Stimulated activated memory B cell treated with anti-CD40 and anti-IgM and Interleukin-4, amounts not matched to agents 10 μg/mL and 1 μg/mL and 100 μg/mL, for 72 hours (primary cell): ENCODE data around the gene FAM156A.
"Not testable (repeated sequence)": the region's sequence is repeated elsewhere in the genome, so short reads cannot be mapped to it uniquely, and the experiment has no call there.

ENCODE experiments used
- ATAC-seq: fragments of 150-1000 bp; cut with Tn5 transposase; 2 replicates; pipeline ENCODE4 v1.10.0; 2021
- H3K27ac Mint-ChIP-seq: one replicate; pipeline ENCODE4 v1.8.0; 2022; ENCODE audit warnings: mild to moderate bottlenecking, mixed read lengths
- H3K27me3 Mint-ChIP-seq: one replicate; pipeline ENCODE4 v1.8.0; 2022; ENCODE audit warnings: mixed read lengths
- H3K36me3 Mint-ChIP-seq: one replicate; pipeline ENCODE4 v1.8.0; 2022; ENCODE audit warnings: mixed read lengths
- H3K4me1 Mint-ChIP-seq: one replicate; pipeline ENCODE4 v1.8.0; 2022; ENCODE audit warnings: mixed read lengths
- H3K4me3 Mint-ChIP-seq: one replicate; pipeline ENCODE4 v1.8.0; 2022; ENCODE audit warnings: mild to moderate bottlenecking, moderate library complexity, mixed read lengths
- H3K9me3 Mint-ChIP-seq: one replicate; pipeline ENCODE4 v1.8.0; 2022; ENCODE audit warnings: mixed read lengths

FAM156A gene, protein sequence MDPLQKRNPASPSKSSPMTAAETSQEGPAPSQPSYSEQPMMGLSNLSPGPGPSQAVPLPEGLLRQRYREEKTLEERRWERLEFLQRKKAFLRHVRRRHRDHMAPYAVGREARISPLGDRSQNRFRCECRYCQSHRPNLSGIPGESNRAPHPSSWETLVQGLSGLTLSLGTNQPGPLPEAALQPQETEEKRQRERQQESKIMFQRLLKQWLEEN

GRCh38 chrX:52958113-52958959 is at the start of gene FAM156A:
Gene FAM156A (minus strand): TSS chrX:52958518. CDS start chrX:52948588, 9,930 bp downstream.
- H3K9me3 Mint-ChIP-seq, H3K27me3 Mint-ChIP-seq, H3K4me3 Mint-ChIP-seq, H3K27ac Mint-ChIP-seq, H3K36me3 Mint-ChIP-seq, H3K4me1 Mint-ChIP-seq: not testable (repeated sequence)
- peak; percentile 95 for ATAC-seq

DNA sequence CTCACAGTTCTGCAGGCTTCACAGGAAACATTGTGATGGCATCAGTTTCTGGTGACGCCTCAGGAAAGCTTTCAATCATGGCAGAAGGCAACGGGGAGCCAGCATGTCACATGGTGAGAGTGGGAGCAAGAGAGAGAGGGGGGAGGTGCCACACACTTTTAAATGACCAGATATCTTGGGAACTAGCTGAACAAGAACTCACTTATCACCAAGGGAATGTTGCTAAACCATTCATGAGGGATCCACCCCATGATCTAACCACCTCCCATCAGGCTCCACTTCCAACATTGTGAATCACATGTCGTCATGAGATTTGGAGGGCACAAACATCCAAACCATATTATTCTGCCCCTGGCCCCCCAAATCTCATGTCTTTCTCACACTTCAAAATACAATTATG is 47.0 kb upstream of the FAM156A start:
- Mint-ChIP-seq H3K36me3 (no peaks in the 10 kb centered on the region), H3K27ac (no peak overlapping the region), H3K4me1 (peaks cover 10% of the 10 kb centered on the region), H3K27me3 (peaks cover 9% of the 10 kb centered on the region), H3K9me3 (peaks cover 4% of the 10 kb centered on the region), H3K4me3 (no peak overlapping the region)
- no peak for ATAC-seq

- Mint-ChIP-seq H3K4me1 (peaks cover 10% of the 10 kb centered on the region), H3K36me3 (no peaks in the 10 kb centered on the region), H3K27me3 (peaks cover 9% of the 10 kb centered on the region), H3K4me3 (no peak overlapping the region), H3K9me3 (peaks cover 4% of the 10 kb centered on the region), H3K27ac (no peak overlapping the region)
- no peak for ATAC-seq
These were observed 46.5 kb upstream of the FAM156A start for GRCh38 chrX:53004811-53005210.

- ATAC-seq: no peak
- Mint-ChIP-seq H3K4me1 (peaks cover 10% of the 10 kb centered on the region), H3K36me3 (no peaks in the 10 kb centered on the region), H3K4me3 (no peak overlapping the region), H3K27ac (no peak overlapping the region), H3K27me3 (peaks cover 9% of the 10 kb centered on the region), H3K9me3 (peaks cover 4% of the 10 kb centered on the region)
These were observed 45.7 kb upstream of the FAM156A start for GRCh38 chrX:53004038-53004437.

DNA sequence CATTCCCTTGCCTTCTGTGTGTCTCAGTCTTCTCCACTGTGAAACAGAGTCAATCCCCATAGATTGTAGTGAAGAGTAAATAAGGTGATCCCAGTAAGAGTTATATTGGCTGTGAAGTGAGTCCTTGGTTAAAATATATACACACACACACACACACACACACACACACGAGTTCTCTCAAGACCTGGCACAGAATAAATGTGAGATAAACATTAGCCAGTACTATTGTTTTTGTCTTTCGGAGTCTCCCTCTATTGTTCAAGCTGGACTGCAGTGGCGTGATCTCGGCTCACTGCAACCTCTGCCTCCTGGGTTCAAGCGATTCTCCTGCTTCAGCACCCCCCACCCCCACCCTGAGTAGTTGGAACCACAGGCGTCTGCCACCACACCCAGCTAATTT is 44.8 kb upstream of the FAM156A start:
- H3K27ac Mint-ChIP-seq: no peak overlapping the region
- no peaks in the 10 kb centered on the region for H3K9me3 Mint-ChIP-seq
- no peak overlapping the region for H3K4me3 Mint-ChIP-seq
- no peak for ATAC-seq
- no peaks in the 10 kb centered on the region for H3K36me3 Mint-ChIP-seq
- peaks cover 9% of the 10 kb centered on the region for H3K27me3 Mint-ChIP-seq
- peaks cover 10% of the 10 kb centered on the region for H3K4me1 Mint-ChIP-seq

DNA sequence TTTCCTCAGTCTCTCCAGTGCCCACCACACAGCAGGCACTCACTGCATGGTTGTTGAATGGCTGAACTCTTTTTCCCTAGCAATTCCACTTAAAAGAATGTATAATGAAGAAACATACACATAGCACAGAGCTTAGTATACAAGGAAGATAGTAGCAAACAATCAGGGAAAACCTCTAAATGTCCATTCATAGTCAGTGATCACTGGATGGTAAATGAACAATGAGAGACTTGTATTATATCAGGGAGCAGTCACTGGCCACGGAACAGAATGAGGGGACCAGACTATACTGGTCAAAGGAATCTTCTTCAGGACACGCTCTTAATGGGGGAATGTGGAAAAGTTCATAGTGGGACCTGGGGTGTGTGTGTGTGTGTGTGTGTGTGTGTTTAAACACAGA is 43.6 kb upstream of the FAM156A start:
- H3K4me1 Mint-ChIP-seq: peaks cover 10% of the 10 kb centered on the region
- H3K27me3 Mint-ChIP-seq: peaks cover under 1% of the 10 kb centered on the region
- H3K27ac Mint-ChIP-seq: peak overlapping the region; percentile 60
- no peaks in the 10 kb centered on the region for H3K9me3 Mint-ChIP-seq
- no peak for ATAC-seq
- H3K4me3 Mint-ChIP-seq: no peak overlapping the region
- H3K36me3 Mint-ChIP-seq: no peaks in the 10 kb centered on the region

DNA sequence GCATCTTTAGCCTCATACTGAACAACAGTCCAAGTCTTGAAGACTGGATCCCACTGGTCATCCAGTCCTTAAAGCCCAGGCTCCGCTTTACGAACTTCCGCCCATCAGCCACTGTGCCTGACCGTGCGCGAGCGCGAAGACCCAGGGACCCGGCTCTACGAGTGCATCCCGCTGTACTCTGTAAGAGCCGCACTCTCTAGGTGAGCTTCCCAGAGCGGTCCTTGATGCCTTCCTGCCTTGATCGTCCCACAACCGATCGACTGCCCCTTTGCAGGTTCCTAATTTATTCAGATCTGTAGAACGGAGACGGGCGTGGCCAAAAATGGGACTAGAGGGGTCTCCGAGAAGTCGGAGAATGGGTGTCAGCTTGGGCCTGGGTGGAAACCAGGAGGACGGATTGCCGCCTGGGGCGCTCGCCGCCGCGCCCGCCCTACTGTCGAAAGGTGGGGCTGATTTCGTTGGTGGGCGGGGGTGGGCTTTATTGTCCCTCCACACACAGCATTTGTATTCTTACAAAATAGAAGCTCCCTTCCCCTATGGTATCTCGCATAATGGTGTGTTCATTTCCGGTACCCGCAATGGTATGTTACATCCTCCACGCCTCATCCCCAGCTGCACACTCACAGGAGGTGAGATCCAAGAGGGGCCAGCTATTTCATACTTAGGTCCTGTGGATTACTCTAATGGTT is 42.3 kb upstream of the FAM156A start:
- Mint-ChIP-seq H3K4me3 (peak overlapping the region; percentile 72), H3K9me3 (no peaks in the 10 kb centered on the region), H3K36me3 (no peaks in the 10 kb centered on the region), H3K27ac (peak overlapping the region; percentile 60), H3K4me1 (peaks cover 19% of the 10 kb centered on the region), H3K27me3 (no peaks in the 10 kb centered on the region)
- ATAC-seq: peak; percentile 17

DNA sequence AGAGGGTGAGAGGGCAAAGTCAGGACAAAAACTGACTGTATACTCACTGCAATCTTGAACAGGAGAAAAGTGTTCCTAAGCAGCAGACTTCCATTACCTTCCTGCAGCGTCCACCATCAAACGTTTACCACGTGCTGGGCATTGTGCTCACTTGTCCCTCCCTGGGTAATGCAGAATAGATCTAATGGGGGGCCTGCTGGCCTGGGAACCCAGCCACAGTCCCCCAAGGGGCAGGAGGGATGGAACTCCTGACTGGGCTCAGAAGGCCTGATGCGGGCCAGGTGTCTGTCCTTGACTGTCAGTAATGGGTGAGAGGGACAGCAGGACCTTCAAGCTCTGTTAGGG is 37.6 kb upstream of the FAM156A start:
- ATAC-seq: no peak
- Mint-ChIP-seq H3K4me3 (peak overlapping the region; percentile 91), H3K27me3 (no peaks in the 10 kb centered on the region), H3K9me3 (no peaks in the 10 kb centered on the region), H3K4me1 (peaks cover 22% of the 10 kb centered on the region), H3K36me3 (no peaks in the 10 kb centered on the region), H3K27ac (peak overlapping the region; percentile 99)

GRCh38 chrX:52995135-52995986 is 37.0 kb upstream of the FAM156A start:
- H3K4me3 Mint-ChIP-seq: peak overlapping the region; percentile 91
- no peaks in the 10 kb centered on the region for H3K36me3 Mint-ChIP-seq
- H3K27ac Mint-ChIP-seq: peak overlapping the region; percentile 99
- H3K9me3 Mint-ChIP-seq: no peaks in the 10 kb centered on the region
- peaks cover 25% of the 10 kb centered on the region for H3K4me1 Mint-ChIP-seq
- peak; percentile 99 for ATAC-seq
- no peaks in the 10 kb centered on the region for H3K27me3 Mint-ChIP-seq

GRCh38 chrX:52990848-52991247 is 32.5 kb upstream of the FAM156A start:
- no peak overlapping the region for H3K4me3 Mint-ChIP-seq
- no peaks in the 10 kb centered on the region for H3K27me3 Mint-ChIP-seq
- no peak for ATAC-seq
- peak overlapping the region; percentile 74 for H3K27ac Mint-ChIP-seq
- no peaks in the 10 kb centered on the region for H3K36me3 Mint-ChIP-seq
- no peaks in the 10 kb centered on the region for H3K9me3 Mint-ChIP-seq
- peaks cover 25% of the 10 kb centered on the region for H3K4me1 Mint-ChIP-seq

DNA sequence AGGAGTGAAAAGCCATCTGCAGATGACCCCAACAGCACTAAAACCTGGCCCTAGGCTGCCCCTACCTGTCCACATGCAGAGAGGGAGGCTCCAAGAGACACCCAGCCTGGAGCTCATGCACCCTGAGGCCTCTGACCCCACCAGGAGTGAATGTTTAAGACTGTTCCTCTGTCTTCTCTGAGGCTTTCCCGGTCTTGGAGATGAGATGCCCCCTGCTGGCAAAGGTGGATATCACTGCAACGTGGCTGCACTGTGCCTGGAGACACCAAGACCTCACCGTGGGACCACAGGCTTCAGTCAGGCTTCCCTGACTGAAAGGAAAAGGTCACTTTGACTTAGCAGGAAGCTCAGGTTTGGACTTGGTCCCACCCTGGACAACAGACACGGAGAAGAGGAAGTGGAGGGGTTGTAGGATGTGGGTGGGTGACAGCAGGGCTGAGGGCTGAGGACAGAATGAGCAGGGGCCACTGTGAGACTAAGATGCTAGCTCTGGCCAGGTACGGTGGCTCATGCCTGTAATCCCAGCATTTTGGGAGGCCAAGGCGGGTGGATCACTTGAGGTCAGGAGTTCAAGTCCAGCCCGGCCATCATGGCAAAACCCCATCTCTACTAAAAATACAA is 31.8 kb upstream of the FAM156A start:
- H3K27ac Mint-ChIP-seq: peak overlapping the region; percentile 74
- H3K9me3 Mint-ChIP-seq, H3K27me3 Mint-ChIP-seq, H3K4me3 Mint-ChIP-seq, H3K36me3 Mint-ChIP-seq: not testable (repeated sequence)
- H3K4me1 Mint-ChIP-seq: peaks cover 23% of the 10 kb centered on the region
- ATAC-seq: peak; percentile 67

DNA sequence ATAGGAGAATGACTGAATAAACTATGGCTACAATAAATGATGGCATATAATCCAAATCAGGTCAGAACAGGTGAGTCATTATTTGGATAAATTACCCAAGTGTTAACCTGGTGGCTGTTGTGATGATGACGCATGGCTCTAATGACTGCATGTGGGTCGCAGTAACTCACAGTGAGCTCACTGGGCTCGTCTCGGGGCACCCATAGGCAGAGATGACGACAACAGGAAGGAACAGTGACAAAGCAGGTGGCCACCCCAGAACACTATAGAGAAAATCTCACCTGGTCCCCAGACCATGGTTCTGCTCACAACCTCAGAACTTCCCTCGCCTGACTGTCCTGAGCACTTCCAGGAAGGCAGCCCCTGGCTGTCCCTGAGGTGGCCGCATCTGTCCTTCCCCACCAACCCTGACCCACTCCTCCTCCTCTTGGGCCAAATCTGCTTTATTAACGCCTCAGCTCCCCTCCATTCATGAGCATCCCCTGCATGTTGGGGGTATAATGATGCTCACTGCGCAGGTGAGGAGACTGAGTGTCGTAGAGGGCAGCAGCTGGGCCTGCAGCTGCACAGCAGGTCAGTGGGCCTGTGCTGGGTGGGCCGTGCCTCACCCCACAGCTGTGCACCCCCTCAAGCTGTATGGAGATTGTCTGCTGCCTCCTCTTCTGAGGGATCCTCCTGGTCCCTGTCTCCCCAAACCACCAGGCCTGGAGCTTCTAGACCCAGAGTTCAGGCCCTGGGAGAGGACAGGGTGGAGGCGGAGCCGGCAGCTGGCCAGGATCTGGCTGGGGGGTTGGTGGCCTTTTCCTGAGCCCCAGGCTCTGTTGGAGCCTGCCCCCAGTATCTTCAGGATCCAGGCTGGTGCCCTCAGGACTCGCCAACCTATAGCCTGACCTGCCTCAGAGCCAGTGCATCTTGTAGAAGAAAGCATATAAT is 30.9 kb upstream of the FAM156A start:
- Mint-ChIP-seq H3K27me3 (no peaks in the 10 kb centered on the region), H3K4me1 (peaks cover 18% of the 10 kb centered on the region), H3K36me3 (no peaks in the 10 kb centered on the region), H3K27ac (no peak overlapping the region), H3K4me3 (no peak overlapping the region), H3K9me3 (no peaks in the 10 kb centered on the region)
- ATAC-seq: no peak

DNA sequence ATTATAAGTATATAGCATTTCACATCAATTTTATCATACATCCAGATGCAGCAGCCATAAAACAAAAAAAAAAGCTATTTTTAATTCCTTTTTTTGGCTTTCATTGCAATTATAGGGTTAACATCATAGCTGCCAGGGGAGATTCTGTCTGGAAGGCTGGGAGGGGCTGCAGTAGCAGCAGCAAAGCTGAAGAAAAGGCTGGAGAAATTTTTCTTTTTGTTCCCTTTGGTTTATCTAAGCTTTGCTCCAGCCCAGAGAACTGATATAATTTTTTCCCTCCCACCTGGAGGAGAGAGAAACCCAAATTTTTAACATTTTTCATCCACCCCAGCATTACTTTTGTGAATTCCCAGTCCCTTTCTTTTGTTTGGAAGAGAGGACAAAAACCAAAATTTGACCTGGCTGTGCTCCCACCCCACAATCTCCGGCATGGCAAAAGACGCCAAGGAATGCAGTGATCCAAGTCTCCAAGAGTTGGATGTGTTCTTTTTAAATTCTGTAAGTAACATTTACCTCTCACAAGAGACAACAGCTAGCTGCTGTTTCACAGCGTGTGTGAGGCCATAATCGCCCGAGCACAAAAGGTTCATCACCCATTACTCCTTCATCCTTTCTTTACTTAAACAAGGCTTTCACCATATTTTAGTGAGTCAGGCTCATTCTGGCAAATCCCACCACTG is 25.1 kb upstream of the FAM156A start:
- Mint-ChIP-seq H3K36me3 (no peaks in the 10 kb centered on the region), H3K4me1 (peaks cover 5% of the 10 kb centered on the region), H3K9me3 (no peaks in the 10 kb centered on the region), H3K4me3 (no peak overlapping the region), H3K27me3 (no peaks in the 10 kb centered on the region), H3K27ac (no peak overlapping the region)
- ATAC-seq: no peak
